HG03196 (cell line): Measurements from ENCODE around the gene PRTN3.
"Not testable (repeated sequence)": the region's sequence is repeated elsewhere in the genome, so short reads cannot be mapped to it uniquely, and the experiment has no call there.

Experiments used
- ATAC-seq: cut with Tn5 transposase; IDR thresholded peaks from one replicate; pipeline ENCODE4 v1.9.1; 2021; ENCODE audit not compliant: unreplicated experiment

PRTN3 gene

GRCh38 chr19:843836-844545 lies 3.2 kb downstream of the PRTN3 start:
- ATAC-seq = no peak

GRCh38 chr19:844546-844971 lies 3.8 kb downstream of the PRTN3 start:
- ATAC-seq = no peak

GRCh38 chr19:845707-846521 lies 5.1 kb downstream of the PRTN3 start:
- no peak for ATAC-seq

GRCh38 chr19:848386-848921 lies 7.7 kb downstream of the PRTN3 start:
- ATAC-seq = no peak

GRCh38 chr19:849195-849594 lies 8.4 kb downstream of the PRTN3 start:
- not testable (repeated sequence) for ATAC-seq

GRCh38 chr19:850221-850978 lies 9.6 kb downstream of the PRTN3 start:
- no peak for ATAC-seq

GRCh38 chr19:850979-851335 lies 10.2 kb downstream of the PRTN3 start:
- ATAC-seq = no peak

GRCh38 chr19:852136-853013 lies 11.6 kb downstream of the PRTN3 start, which contains the start of gene ELANE:
Gene ELANE (plus strand): TSS chr19:852303. CDS start chr19:852329, 26 bp downstream.
- ATAC-seq = no peak

- ATAC-seq = no peak
These were observed 12.3 kb downstream of the PRTN3 start for GRCh38 chr19:853014-853585.

GRCh38 chr19:853614-854220 lies 12.9 kb downstream of the PRTN3 start:
- ATAC-seq = not testable (repeated sequence)

GRCh38 chr19:854549-854948 lies 13.8 kb downstream of the PRTN3 start:
- no peak for ATAC-seq

- no peak for ATAC-seq
These were observed 14.3 kb downstream of the PRTN3 start for GRCh38 chr19:855142-855541.

GRCh38 chr19:855566-856120 lies 14.8 kb downstream of the PRTN3 start:
- ATAC-seq = no peak

GRCh38 chr19:858284-858683 lies 17.5 kb downstream of the PRTN3 start:
- ATAC-seq = no peak

GRCh38 chr19:858868-859843 lies 18.4 kb downstream of the PRTN3 start, which contains the start of gene CFD:
Gene CFD (plus strand): TSS chr19:859664. CDS start chr19:859690, 26 bp downstream.
- no peak for ATAC-seq

GRCh38 chr19:861141-861755 lies 20.4 kb downstream of the PRTN3 start:
- ATAC-seq = no peak

- no peak for ATAC-seq
These were observed 21.2 kb downstream of the PRTN3 start for GRCh38 chr19:861756-862580.
